Activated T-cell treated with anti-CD3 and anti-CD28 coated beads, Interleukin-2, amount 50 U/mL, for 1 hour (primary cell): Measurements from ENCODE around the gene ROR1.

ENCODE experiments used
- DNase-seq: peaks from one replicate; pipeline ENCODE4 v3.0.0-alpha.2; 2020

Gene ROR1

GRCh38 chr1:63861052-63861691 is 87.4 kb downstream of the ROR1 start:
- no peak for DNase-seq

DNA sequence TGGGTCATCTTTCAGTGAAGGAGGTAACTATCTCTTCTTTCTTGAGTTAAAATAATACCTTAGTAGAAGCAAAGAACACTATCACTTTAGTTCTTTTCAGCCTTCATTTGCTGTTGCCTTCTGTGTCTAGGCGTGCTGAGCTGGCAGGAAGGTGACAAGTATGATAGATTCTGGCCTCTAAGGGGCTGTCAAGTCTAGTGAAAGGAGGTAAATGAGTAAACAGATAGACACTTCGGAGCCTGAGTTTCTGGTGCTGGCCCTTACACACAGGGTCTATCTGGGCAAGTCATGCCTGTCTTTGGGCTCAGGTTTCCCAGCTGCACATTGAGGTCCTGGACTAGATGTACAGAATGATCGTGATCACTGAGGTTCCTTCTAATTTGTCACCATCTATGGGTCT is 89.3 kb downstream of the ROR1 start:
- DNase-seq, result no peak

- no peak for DNase-seq
Measured at GRCh38 chr1:63864224-63864641, 90.4 kb downstream of the ROR1 start.

GRCh38 chr1:63865561-63865960 is 91.7 kb downstream of the ROR1 start:
- DNase-seq, result no peak

DNA sequence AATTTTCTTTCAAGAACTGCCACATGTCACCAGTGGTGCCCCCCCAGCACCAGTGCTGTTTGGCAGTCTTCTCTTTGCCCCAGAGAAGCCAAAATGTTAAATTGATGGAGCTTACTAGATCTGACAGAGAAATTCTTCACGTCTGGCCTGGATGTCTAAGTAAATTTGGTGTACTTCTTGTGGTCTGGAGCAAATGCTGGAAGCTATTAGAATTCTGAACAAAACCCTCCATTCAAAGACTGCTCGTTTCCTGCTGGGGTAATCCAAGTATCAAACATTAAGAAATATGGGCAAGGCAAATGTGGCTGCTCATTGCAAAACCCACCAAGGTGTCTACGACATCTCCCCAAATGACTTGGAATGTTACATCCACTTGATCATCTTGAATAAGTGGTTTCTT is 92.3 kb downstream of the ROR1 start:
- DNase-seq, result no peak

DNA sequence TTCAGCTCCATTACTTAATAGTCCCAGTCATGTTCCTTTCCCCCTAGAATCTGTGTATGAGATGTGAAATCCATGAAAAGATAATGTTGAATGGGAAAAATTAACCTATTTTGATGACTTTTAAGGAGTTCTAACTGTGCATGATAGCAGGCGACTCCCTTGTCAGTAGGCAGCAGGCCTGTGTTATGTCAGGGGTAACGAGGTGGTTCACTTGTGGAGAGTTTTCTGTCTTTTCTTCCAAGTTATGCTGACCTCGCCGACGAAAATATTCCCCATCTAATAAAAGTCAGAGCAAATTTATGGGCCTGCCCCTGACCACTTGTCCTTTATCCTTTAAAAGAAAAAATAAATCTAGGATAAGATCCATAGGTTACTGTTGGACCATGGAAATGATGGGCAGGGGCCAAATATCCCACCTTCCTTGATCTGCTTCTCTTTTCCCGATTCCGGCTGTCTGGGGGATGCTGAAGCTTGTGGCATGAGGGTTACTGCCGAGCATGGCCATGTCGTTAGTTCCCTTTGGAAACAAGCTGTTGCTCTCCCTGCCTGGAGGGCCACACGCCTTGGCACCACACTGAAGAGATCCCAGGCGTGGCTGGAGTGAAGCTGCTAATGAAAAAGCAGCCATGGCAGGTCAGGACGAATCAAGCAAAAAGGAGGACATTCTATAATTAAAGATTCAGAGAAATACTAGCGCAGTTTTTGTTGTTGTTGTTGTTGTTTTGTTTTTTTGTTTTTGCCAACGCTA is 93.8 kb downstream of the ROR1 start:
- no peak for DNase-seq

- DNase-seq, result no peak
Measured at GRCh38 chr1:63868268-63868781, 94.5 kb downstream of the ROR1 start.

DNA sequence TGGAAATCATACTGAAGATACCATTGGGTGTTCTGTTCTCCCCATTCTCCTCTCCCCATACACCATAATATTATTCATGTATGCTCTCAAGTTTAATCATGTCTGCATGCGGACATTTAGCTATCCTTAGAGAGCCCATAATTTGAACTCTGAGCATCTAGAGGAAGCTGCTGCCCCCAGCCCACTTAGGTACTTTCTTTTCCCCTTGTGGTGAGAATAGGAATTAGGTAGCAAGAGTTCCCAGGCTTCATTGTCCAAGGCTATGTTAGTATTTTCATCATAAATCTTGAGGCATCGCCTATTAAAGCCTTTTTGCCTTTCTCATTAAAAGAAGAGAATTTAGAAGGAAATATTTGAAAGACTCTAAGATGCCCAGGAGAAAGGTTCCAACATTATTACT is 96.3 kb downstream of the ROR1 start:
- DNase-seq, result no peak

- no peak for DNase-seq
Measured at GRCh38 chr1:63871463-63871862, 97.6 kb downstream of the ROR1 start.

DNA sequence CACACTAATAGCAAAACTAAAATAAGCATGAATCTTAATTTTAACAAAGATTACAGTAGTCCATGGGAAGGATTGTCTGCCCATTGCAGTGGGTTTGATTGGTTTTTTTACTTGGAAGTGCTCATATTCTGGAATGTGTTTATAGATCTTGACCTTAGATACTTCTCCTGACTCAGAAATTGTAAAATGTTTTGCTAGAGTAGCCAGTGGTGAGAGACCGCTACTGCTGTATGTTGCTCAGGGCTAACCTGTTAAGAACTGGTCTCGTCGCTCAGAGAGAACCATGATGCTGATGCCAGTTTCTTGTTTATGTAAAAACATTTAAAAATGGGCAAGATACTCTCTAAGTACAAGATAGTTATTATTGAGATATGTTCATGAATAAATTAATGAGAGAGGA is 99.9 kb downstream of the ROR1 start:
- DNase-seq, result no peak

DNA sequence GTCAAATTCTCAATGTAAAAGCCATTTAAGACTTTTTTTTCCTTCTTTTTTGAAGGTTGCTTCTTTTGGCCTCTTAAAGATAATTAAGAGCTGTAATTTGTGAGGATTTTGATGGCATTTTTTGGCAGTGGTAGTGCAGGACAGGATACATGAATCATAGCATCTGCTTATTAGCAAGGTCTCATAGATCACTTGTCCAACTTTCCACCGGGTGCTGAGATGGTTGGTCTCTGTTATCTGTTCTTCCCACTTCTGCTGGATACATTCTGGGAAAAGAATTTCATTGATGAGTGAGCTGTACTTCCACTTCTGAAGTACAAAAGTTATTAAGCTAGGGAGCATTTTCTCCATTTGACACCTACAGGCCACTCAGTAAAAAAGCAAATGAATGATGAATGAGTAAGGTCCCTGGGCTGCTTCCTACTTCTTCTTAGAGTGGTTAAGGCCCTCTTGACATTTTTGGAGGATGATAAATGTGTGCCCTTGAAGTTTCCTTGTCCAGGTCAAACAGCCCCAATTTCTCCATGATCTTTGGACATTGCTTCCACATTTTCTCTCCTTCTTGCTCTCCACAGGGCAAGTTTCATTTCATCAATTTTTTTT is 100.6 kb downstream of the ROR1 start:
- DNase-seq, result no peak

DNA sequence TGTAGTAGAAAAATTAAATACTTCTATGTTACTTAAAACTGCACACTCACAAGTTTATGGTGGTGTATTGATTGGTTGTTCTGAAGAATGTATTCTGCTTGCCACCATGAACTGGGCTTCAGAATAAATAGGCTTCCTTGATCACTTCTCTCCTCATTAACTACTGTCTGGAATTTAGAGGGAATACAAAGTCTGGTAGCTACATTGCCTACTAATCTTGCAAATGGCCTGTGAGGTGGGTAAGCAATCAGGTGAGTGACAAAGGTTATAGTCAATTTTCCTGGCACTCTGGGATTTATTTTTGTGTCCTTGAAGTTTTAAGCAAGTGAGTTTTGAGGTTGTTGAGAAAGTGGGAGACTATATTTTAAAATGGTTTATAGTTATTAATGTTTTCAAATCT is 101.8 kb downstream of the ROR1 start:
- DNase-seq, result no peak

DNA sequence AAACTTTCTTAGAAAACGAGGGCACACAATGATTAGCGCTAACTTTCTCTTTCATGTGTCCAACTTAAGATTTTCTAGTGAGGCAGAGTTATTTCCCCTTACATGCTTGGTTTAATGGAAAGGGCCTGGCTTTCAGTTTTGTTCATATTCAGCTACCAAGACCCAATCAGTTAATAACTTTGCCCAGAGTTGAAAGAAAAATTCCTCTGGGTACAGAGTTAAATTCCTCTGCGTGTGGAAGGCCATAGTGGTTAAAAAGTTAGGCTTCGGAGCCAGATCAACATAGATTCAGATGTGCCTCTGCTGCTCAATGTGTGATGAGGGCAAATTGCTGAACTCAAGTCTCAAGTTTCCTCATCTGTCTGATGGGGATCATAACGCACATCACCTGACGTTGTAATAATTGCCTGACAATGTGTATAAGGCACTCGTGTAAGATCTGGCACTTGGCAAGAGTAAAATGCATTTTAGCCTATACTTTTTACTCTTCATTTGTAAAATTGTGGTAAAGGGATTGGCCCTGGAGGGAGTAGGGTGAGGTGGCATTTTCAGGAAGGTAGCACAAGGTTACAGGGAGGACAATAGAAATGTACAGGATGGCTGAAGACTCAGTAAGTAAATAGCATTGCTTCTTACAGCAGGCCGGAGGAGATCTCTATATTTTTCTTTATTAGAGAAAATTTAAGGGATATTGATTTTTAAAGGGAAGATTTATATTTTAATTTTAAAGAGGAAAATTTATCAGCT is 103.4 kb downstream of the ROR1 start:
- no peak for DNase-seq

- no peak for DNase-seq
Measured at GRCh38 chr1:63877816-63878215, 104.0 kb downstream of the ROR1 start.

DNA sequence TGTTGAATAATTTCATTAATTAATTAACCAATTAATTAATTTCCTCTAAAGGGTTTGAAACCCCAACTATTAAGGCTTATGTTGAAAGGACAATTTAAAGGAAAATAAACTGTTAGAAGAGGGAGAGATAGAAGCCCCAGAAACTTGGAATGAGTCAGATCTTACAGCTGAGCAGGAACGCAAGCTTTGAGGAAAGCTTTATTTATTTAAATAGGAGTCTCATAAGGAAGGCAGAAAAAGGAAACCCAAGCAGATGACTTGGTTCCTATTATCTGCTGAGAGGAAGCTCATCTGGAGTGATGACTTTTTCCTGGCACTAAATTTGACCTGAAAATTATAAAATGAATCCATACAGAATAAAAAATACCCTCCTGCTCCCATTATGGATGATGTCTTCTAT is 105.1 kb downstream of the ROR1 start:
- no peak for DNase-seq

DNA sequence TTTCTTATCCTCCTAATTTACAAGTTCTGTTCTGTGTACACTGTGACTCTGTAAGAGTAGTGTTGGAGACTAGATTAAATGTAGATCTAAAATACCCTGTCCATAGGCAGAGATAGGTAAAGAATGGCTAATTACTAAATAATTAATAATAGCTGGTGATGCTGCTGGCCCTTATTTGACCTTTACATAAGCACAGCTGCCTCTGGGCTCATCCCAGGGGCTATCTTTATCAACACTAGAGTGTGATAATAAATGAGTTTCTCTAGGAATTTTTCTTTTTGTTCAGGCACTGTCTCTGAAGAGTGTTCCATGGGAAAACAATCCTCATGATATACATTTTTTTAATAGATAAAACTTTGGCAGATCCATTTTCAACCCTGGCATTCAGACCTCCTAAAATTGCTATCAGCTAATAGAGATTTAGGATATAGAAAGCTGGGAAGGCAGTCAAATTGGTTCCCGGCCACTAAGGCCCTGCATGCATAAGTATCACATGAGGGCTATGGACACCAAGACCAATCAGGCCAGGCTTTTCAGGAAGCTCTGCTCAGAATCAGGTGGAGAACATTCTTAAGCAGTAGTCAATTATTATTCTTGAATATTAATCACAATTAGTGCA is 107.2 kb downstream of the ROR1 start:
- DNase-seq, result no peak

DNA sequence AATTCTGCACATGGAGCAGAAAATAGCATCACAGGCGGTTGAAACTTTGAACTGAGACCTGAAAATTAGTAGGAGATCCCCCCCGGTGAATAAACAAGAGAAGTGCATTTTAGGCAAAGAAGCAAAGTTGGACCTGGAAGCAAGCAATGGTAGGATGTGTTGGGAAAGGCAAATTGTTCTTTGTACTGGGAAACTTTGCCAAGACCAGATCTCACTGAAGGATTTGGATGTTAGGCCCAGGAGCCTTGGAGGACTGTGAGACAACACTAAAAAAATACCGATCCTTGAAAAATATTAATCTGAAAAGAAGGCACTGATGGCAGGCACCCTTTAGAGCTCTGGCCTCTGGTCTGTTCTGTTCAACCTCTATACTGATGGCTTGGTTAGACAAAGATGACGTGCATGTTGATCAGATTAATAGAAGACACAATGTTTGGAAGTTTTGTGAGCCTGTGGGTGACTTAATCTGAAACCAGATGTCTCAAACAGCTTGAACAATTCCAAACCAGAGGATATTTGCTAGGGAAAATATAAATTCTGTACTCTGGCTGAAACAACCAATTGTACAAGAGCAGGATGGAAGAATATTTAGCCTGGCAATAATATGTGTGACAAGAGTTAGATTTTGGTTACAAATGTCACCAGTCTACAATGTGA is 108.4 kb downstream of the ROR1 start:
- DNase-seq, result no peak

- DNase-seq, result no peak
Measured at GRCh38 chr1:63883494-63884235, 109.8 kb downstream of the ROR1 start.

- DNase-seq, result no peak
Measured at GRCh38 chr1:63884486-63884885, 110.7 kb downstream of the ROR1 start.

DNA sequence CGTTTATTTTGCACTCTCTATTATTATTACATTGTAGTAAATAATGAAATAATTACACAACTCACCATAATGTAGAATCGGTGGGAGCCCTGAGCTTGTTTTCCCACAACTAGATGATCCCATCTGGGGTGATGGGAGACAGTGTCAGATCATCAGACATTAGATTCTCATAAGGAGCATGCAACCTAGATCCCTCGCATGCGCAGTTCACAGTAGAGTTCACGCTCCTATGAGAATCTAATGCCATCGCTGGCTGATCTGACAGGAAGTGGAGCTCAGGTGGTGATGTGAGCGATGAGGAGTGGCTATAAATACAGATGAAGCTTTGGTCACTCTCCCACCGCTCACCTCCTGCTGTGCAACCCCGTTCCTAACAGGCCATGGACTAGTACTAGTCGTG is 112.1 kb downstream of the ROR1 start:
- no peak for DNase-seq

- DNase-seq, result no peak
Measured at GRCh38 chr1:63886340-63886739, 112.5 kb downstream of the ROR1 start.

DNA sequence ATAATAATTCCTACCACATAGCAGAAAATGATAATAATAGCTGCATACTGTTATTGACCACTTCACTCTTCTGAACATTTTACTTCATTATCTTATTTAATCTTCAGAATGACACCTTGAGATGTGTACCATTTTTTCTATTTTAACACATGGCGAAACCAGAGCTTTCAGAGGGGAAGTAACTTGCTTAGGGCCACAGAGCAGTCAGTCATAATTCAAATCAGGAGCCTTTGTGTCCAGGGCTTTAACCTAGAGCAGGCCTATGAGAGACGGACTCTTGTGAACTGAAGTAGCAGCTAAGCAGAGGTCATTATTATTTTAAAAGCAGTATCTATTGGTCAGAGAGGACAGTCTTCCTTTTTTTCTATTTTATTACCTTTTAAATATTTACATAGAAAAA is 114.0 kb downstream of the ROR1 start:
- DNase-seq, result no peak
